Gastroesophageal sphincter (tissue), 3 donors: ENCODE results near the gene FGFRL1.

Source experiments
- EP300 ChIP-seq: sonication (generic); formaldehyde crosslinking; IDR thresholded peaks from one replicate; pipeline ENCODE4 v1.6.1; 2017; ENCODE audit warnings: antibody characterized with exemption, mild to moderate bottlenecking
- POLR2AphosphoS5 ChIP-seq: sonication (generic); formaldehyde crosslinking; IDR thresholded peaks from one replicate; pipeline ENCODE4 v1.6.1; 2017; ENCODE audit warnings: antibody characterized with exemption
- TF ChIP-seq, protein P1 (sequence below), 4 experiments: fragments of 200-600 bp in 2 of 4; fragments of 450-650 bp in 2 of 4; sonication (generic) in 1 of 4; IDR thresholded peaks; one replicate each; pipeline ENCODE4 v1.5.1; 2017 to 2019; ENCODE audit warnings: antibody characterized with exemption in 4 of 4, mild to moderate bottlenecking in 2 of 4, moderate library complexity in 2 of 4

DNA sequence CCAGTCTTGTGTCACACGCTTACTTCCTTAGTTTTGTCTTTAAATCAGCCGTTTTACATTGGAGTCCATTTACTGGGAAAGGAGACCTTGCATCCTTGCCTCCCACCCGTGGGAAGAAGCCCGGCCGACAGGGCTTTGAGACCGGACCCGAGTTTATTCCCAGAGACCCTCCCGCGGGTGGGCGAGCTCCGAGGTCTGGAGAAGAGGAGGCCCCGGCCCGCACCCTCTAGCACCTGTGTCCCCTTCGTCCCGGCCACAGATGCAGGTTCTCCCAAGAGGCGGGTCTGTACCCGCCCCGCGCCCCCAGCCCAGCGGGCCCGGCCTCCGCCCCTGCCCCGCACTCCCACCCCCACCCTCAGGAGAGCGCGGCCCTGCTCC is 14.4 kb upstream of the FGFRL1 start:
- TF ChIP-seq POLR2AphosphoS5 (no peak), EP300 (no peak)
- TF ChIP-seq, protein P1, sequence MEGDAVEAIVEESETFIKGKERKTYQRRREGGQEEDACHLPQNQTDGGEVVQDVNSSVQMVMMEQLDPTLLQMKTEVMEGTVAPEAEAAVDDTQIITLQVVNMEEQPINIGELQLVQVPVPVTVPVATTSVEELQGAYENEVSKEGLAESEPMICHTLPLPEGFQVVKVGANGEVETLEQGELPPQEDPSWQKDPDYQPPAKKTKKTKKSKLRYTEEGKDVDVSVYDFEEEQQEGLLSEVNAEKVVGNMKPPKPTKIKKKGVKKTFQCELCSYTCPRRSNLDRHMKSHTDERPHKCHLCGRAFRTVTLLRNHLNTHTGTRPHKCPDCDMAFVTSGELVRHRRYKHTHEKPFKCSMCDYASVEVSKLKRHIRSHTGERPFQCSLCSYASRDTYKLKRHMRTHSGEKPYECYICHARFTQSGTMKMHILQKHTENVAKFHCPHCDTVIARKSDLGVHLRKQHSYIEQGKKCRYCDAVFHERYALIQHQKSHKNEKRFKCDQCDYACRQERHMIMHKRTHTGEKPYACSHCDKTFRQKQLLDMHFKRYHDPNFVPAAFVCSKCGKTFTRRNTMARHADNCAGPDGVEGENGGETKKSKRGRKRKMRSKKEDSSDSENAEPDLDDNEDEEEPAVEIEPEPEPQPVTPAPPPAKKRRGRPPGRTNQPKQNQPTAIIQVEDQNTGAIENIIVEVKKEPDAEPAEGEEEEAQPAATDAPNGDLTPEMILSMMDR (IDR thresholded peaks at IDR 0.05) = no peak
